ENCODE measurements around the gene SHB.

The SHB gene

DNA sequence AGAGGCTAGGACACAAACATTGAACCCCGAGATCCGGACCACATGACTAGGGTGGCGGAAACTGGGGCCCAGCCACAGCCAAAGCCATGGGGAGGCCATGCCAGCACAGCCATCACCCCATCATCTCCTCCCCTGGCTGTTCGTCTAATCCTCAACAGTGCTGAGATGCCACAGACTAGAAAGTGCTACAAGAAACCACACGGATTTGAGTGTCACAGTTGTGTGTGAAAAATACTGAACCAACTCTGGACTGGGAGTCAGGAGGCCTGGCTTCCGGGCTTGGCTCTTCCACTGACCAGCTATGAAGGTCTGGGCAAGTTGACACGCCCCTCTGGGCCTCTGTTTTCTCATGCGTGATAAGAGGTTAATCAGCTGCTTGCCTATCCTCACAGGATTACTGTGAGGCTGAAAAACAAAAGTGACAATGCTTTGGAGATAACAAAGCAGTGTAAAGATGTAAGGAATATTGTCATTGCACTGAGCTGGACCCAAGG lies 38.8 kb upstream of the SHB start:
- Histone ChIP-seq H3K27ac (replicated peaks; ENCODE audit: low read length) (peak overlapping the region; percentile 3), H3K23ac (ENCODE audit: low read depth, low read length, poor library complexity) (no peak overlapping the region), H3K36me3 (replicated peaks in 1 of 2; ENCODE audit: control insufficient read depth in 2 of 2, insufficient read depth in 2 of 2, low read length in 2 of 2) (no peaks in the 10 kb centered on the region), H3K9me3 (replicated peaks in 1 of 2; ENCODE audit: control insufficient read depth in 2 of 2, insufficient read depth in 1 of 2, low read depth in 1 of 2, low read length in 2 of 2) (no peaks in the 10 kb centered on the region), H3K9ac (ENCODE audit: low read depth, low read length, poor library complexity) (no peak overlapping the region), H4K91ac (ENCODE audit: low read depth, low read length, poor library complexity) (no peak overlapping the region), H3K4ac (ENCODE audit: low read length) (no peak overlapping the region), H3K4me2 (ENCODE audit: insufficient read depth, low read length, poor library complexity, severe bottlenecking) (no peak overlapping the region), H3K27me3 (ENCODE audit: control insufficient read depth in 3 of 3, insufficient read depth in 3 of 3, low read depth in 1 of 3, low read length in 3 of 3) (peaks cover 0 to 5% (median 0%) of the 10 kb centered on the region in 3 experiments), H2AK5ac (ENCODE audit: low read depth, low read length) (no peak overlapping the region), H2BK120ac (ENCODE audit: low read depth, low read length) (no peak overlapping the region), H3K4me1 (ENCODE audit: control insufficient read depth in 2 of 2, insufficient read depth in 1 of 2, low read depth in 1 of 2, low read length in 2 of 2) (peaks cover 0 to 11% of the 10 kb centered on the region in 2 donors), H2BK15ac (ENCODE audit: low read length) (no peak overlapping the region), H4K8ac (ENCODE audit: low read depth, low read length) (no peak overlapping the region), H3K14ac (ENCODE audit: low read length) (no peak overlapping the region), H3K4me3 (ENCODE audit: low read length in 2 of 2) (no peak overlapping the region), H2BK12ac (ENCODE audit: low read length) (peak overlapping the region; percentile 8), H3K79me1 (ENCODE audit: low read depth, low read length) (no peaks in the 10 kb centered on the region), H2AFZ (ENCODE audit: low read length) (no peak overlapping the region), H2BK5ac (ENCODE audit: low read length) (no peak overlapping the region), H3K18ac (ENCODE audit: low read length) (peak overlapping the region; percentile 88)
- no CpG with 5 or more reads among the region's 8 CpGs for WGBS, 2 donors (ENCODE audit: extremely low coverage in 2 of 2, insufficient read length in 2 of 2, insufficient replicate concordance in 1 of 2)
- DNase-seq (ENCODE audit: low spot score) = peak; percentile 48

DNA sequence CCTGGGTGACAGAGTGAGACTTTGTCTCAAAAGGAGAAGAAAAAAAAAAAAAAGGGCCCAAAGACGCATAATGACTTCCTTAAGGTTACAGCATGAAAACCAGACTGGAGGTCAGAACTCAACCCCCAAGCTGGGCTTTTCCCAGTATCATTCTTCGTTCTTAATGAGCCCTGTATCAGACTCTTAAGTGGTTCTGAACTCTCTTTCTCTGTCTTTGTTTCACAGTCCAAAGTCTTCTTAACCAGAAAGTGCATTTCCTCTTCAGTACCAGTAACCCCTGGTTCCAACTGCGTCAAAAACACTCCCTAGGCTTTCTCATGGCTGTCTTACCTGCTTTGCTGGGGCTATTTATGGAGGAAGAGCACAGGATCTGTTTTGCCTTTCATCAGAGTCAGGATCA lies 38.4 kb upstream of the SHB start:
- Histone ChIP-seq H3K79me1 (ENCODE audit: low read depth, low read length) (no peaks in the 10 kb centered on the region), H3K9me3 (replicated peaks in 1 of 2; ENCODE audit: control insufficient read depth in 2 of 2, insufficient read depth in 1 of 2, low read depth in 1 of 2, low read length in 2 of 2) (no peaks in the 10 kb centered on the region), H3K4ac (ENCODE audit: low read length) (no peak overlapping the region), H3K23ac (ENCODE audit: low read depth, low read length, poor library complexity) (no peak overlapping the region), H4K8ac (ENCODE audit: low read depth, low read length) (no peak overlapping the region), H2BK5ac (ENCODE audit: low read length) (no peak overlapping the region), H3K4me3 (ENCODE audit: low read length in 2 of 2) (no peak overlapping the region), H2AFZ (ENCODE audit: low read length) (no peak overlapping the region), H3K14ac (ENCODE audit: low read length) (no peak overlapping the region), H3K36me3 (replicated peaks in 1 of 2; ENCODE audit: control insufficient read depth in 2 of 2, insufficient read depth in 2 of 2, low read length in 2 of 2) (no peaks in the 10 kb centered on the region), H2BK120ac (ENCODE audit: low read depth, low read length) (no peak overlapping the region), H2BK12ac (ENCODE audit: low read length) (peak overlapping the region; percentile 8), H3K4me2 (ENCODE audit: insufficient read depth, low read length, poor library complexity, severe bottlenecking) (no peak overlapping the region), H3K27me3 (ENCODE audit: control insufficient read depth in 3 of 3, insufficient read depth in 3 of 3, low read depth in 1 of 3, low read length in 3 of 3) (peaks cover 0 to 5% (median 0%) of the 10 kb centered on the region in 3 experiments), H2BK15ac (ENCODE audit: low read length) (no peak overlapping the region), H2AK5ac (ENCODE audit: low read depth, low read length) (no peak overlapping the region), H3K18ac (ENCODE audit: low read length) (peak overlapping the region; percentile 88), H4K91ac (ENCODE audit: low read depth, low read length, poor library complexity) (no peak overlapping the region), H3K4me1 (ENCODE audit: control insufficient read depth in 2 of 2, insufficient read depth in 1 of 2, low read depth in 1 of 2, low read length in 2 of 2) (peaks cover 0 to 11% of the 10 kb centered on the region in 2 donors), H3K27ac (replicated peaks; ENCODE audit: low read length) (no peak overlapping the region), H3K9ac (ENCODE audit: low read depth, low read length, poor library complexity) (no peak overlapping the region)
- no CpG with 5 or more reads among the region's 3 CpGs for WGBS, 2 donors (ENCODE audit: extremely low coverage in 2 of 2, insufficient read length in 2 of 2, insufficient replicate concordance in 1 of 2)
- DNase-seq (ENCODE audit: low spot score) = no peak

DNA sequence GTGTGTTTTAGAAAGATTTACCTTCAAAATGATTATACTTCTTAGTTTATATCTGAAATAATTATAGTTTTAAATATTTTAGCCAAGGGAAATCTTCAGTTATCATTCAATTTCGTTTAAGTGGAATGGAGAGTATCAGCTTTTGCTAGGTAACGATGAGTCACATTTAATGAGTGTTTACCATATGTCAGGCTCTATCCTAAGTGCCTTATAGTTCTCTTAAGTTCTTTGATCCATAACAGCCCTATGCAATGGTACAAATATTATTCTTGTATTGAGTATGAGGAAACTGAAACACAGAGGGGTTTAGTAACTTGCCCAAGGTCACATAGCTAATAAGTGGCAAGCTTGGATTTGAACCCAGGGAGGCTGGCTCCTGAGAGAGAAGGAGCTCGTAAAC lies 37.5 kb upstream of the SHB start:
- H2BK120ac ChIP-seq (ENCODE audit: low read depth, low read length) = no peak overlapping the region
- H2AK5ac ChIP-seq (ENCODE audit: low read depth, low read length) = no peak overlapping the region
- H3K4me2 ChIP-seq (ENCODE audit: insufficient read depth, low read length, poor library complexity, severe bottlenecking) = no peak overlapping the region
- no peak overlapping the region for H3K4me3 ChIP-seq (ENCODE audit: low read length in 2 of 2)
- no peak overlapping the region for H4K8ac ChIP-seq (ENCODE audit: low read depth, low read length)
- no CpG with 5 or more reads among the region's 3 CpGs for WGBS, 2 donors (ENCODE audit: extremely low coverage in 2 of 2, insufficient read length in 2 of 2, insufficient replicate concordance in 1 of 2)
- no peak overlapping the region for H2BK12ac ChIP-seq (ENCODE audit: low read length)
- no peak overlapping the region for H2AFZ ChIP-seq (ENCODE audit: low read length)
- DNase-seq (ENCODE audit: low spot score) = no peak
- no peak overlapping the region for H2BK15ac ChIP-seq (ENCODE audit: low read length)
- no peak overlapping the region for H2BK5ac ChIP-seq (ENCODE audit: low read length)
- H3K9ac ChIP-seq (ENCODE audit: low read depth, low read length, poor library complexity) = no peak overlapping the region
- no peaks in the 10 kb centered on the region for H3K36me3 ChIP-seq (replicated peaks in 1 of 2; ENCODE audit: control insufficient read depth in 2 of 2, insufficient read depth in 2 of 2, low read length in 2 of 2)
- no peak overlapping the region for H3K4ac ChIP-seq (ENCODE audit: low read length)
- no peak overlapping the region for H3K14ac ChIP-seq (ENCODE audit: low read length)
- H3K79me1 ChIP-seq (ENCODE audit: low read depth, low read length) = no peaks in the 10 kb centered on the region
- H3K27ac ChIP-seq (replicated peaks; ENCODE audit: low read length) = no peak overlapping the region
- H3K18ac ChIP-seq (ENCODE audit: low read length) = no peak overlapping the region
- H3K9me3 ChIP-seq (replicated peaks in 1 of 2; ENCODE audit: control insufficient read depth in 2 of 2, insufficient read depth in 1 of 2, low read depth in 1 of 2, low read length in 2 of 2) = no peaks in the 10 kb centered on the region
- H3K27me3 ChIP-seq (ENCODE audit: control insufficient read depth in 3 of 3, insufficient read depth in 3 of 3, low read depth in 1 of 3, low read length in 3 of 3) = peaks cover 0 to 5% (median 0%) of the 10 kb centered on the region in 3 experiments
- H4K91ac ChIP-seq (ENCODE audit: low read depth, low read length, poor library complexity) = no peak overlapping the region
- H3K4me1 ChIP-seq (ENCODE audit: control insufficient read depth in 2 of 2, insufficient read depth in 1 of 2, low read depth in 1 of 2, low read length in 2 of 2) = peaks cover 0 to 11% of the 10 kb centered on the region in 2 donors
- H3K23ac ChIP-seq (ENCODE audit: low read depth, low read length, poor library complexity) = no peak overlapping the region

DNA sequence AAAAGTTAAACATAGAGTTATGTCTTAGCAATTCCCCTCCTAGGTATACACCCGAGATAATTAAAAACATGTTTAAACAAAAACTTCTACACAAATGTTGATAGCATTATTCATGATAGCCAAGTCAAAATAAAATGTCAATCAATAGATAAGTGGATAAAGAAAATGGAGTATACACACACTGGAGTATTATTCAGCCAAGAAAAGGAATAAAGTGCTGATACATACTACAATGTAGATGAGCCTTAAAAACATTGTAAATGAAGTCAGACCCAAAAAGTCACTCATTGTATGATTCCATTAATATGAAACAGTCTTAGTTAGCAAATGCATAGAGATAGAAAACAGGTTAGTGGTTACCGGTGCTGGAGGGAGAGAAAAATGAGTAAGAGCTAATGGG lies 34.3 kb upstream of the SHB start:
- Histone ChIP-seq H3K4me3 (ENCODE audit: low read length in 2 of 2) (no peak overlapping the region), H2BK120ac (ENCODE audit: low read depth, low read length) (no peak overlapping the region), H3K27me3 (ENCODE audit: control insufficient read depth in 3 of 3, insufficient read depth in 3 of 3, low read depth in 1 of 3, low read length in 3 of 3) (peaks cover 0 to 4% (median 0%) of the 10 kb centered on the region in 3 experiments), H3K23ac (ENCODE audit: low read depth, low read length, poor library complexity) (no peak overlapping the region), H2AFZ (ENCODE audit: low read length) (no peak overlapping the region), H3K36me3 (replicated peaks in 1 of 2; ENCODE audit: control insufficient read depth in 2 of 2, insufficient read depth in 2 of 2, low read length in 2 of 2) (no peaks in the 10 kb centered on the region), H2BK15ac (ENCODE audit: low read length) (no peak overlapping the region), H4K91ac (ENCODE audit: low read depth, low read length, poor library complexity) (no peak overlapping the region), H3K9me3 (replicated peaks in 1 of 2; ENCODE audit: control insufficient read depth in 2 of 2, insufficient read depth in 1 of 2, low read depth in 1 of 2, low read length in 2 of 2) (no peaks in the 10 kb centered on the region), H3K4me2 (ENCODE audit: insufficient read depth, low read length, poor library complexity, severe bottlenecking) (no peak overlapping the region), H3K27ac (replicated peaks; ENCODE audit: low read length) (no peak overlapping the region), H3K9ac (ENCODE audit: low read depth, low read length, poor library complexity) (no peak overlapping the region), H2BK12ac (ENCODE audit: low read length) (no peak overlapping the region), H2BK5ac (ENCODE audit: low read length) (no peak overlapping the region), H3K79me1 (ENCODE audit: low read depth, low read length) (no peaks in the 10 kb centered on the region), H4K8ac (ENCODE audit: low read depth, low read length) (no peak overlapping the region), H3K18ac (ENCODE audit: low read length) (no peak overlapping the region), H3K14ac (ENCODE audit: low read length) (no peak overlapping the region), H3K4ac (ENCODE audit: low read length) (no peak overlapping the region), H3K4me1 (ENCODE audit: control insufficient read depth in 2 of 2, insufficient read depth in 1 of 2, low read depth in 1 of 2, low read length in 2 of 2) (peaks cover 0 to 8% of the 10 kb centered on the region in 2 donors), H2AK5ac (ENCODE audit: low read depth, low read length) (no peak overlapping the region)
- no peak for DNase-seq (ENCODE audit: low spot score)
- WGBS, 2 donors (ENCODE audit: extremely low coverage in 2 of 2, insufficient read length in 2 of 2, insufficient replicate concordance in 1 of 2) = no CpG with 5 or more reads among the region's 2 CpGs
